ENCODE measurements around the gene ATAT1. TPM values are rescaled to one million over a fixed set of nuclear protein-coding genes. Genes with fewer than 3 reads are reported as not detected.
"Not testable (repeated sequence)": the region's sequence is repeated elsewhere in the genome, so short reads cannot be mapped to it uniquely, and the experiment has no call there.

ATAT1 gene
- total RNA-seq, 1 experiment from 2014 or later: 29.4 TPM

DNA sequence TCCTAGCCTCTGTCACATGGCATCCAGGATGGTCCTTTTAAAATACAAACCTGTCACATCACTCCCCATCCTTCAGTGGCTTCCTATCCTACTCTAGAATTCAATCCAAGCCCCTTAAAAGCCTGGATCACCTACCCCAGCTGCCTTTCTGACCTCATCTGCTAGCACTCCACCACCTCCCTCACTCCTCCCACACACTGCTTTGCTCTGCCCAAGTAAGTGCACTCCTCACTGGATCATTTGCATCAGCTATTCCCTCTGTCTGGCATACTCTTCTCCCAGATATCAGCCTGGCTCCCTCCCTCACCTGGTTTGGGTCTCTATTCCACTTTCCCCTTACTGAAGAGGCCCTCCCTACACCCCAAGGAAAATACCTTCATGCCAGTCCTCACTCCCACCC lies 30.8 kb downstream of the ATAT1 start:
- Histone ChIP-seq H3K4me2 (no peak overlapping the region), H3K27me3 (ENCODE audit: insufficient read depth, low read depth) (no peaks in the 10 kb centered on the region), H3K9me3 (ENCODE audit: insufficient read depth, low read depth) (no peaks in the 10 kb centered on the region), H3F3A (ENCODE audit: insufficient read depth, low read depth) (peaks cover 8% of the 10 kb centered on the region; the same call in 1 of the 2 replicates), H3K9me2 (ENCODE audit: insufficient read depth) (no peaks in the 10 kb centered on the region), H2AFZ (no peak overlapping the region), H3K27ac (no peak overlapping the region), H3K79me2 (ENCODE audit: low read depth) (no peaks in the 10 kb centered on the region), H3K4me3 (no peak overlapping the region), H4K20me1 (ENCODE audit: insufficient read depth) (no peaks in the 10 kb centered on the region), H3K36me3 (ENCODE audit: low read depth) (peaks cover 16% of the 10 kb centered on the region), H3K4me1 (replicated peaks; ENCODE audit: insufficient read depth) (no peaks in the 10 kb centered on the region)
- TF ChIP-seq, protein P1, sequence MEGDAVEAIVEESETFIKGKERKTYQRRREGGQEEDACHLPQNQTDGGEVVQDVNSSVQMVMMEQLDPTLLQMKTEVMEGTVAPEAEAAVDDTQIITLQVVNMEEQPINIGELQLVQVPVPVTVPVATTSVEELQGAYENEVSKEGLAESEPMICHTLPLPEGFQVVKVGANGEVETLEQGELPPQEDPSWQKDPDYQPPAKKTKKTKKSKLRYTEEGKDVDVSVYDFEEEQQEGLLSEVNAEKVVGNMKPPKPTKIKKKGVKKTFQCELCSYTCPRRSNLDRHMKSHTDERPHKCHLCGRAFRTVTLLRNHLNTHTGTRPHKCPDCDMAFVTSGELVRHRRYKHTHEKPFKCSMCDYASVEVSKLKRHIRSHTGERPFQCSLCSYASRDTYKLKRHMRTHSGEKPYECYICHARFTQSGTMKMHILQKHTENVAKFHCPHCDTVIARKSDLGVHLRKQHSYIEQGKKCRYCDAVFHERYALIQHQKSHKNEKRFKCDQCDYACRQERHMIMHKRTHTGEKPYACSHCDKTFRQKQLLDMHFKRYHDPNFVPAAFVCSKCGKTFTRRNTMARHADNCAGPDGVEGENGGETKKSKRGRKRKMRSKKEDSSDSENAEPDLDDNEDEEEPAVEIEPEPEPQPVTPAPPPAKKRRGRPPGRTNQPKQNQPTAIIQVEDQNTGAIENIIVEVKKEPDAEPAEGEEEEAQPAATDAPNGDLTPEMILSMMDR (conservative IDR thresholded peaks at IDR 0.05): no peak
- no peak for TF ChIP-seq EZH2 (IDR thresholded peaks at IDR 0.05; ENCODE audit: low read depth)
- intact Hi-C loops (cut with micrococcal nuclease; ENCODE audit: unreplicated experiment): no loop called here
- ChIA-PET POLR2A (ENCODE audit: unreplicated experiment) (no interaction called here), CTCF (no interaction called here)
- BruUV-seq (replicated peaks): no TSS peak
- DNase-seq: no peak

DNA sequence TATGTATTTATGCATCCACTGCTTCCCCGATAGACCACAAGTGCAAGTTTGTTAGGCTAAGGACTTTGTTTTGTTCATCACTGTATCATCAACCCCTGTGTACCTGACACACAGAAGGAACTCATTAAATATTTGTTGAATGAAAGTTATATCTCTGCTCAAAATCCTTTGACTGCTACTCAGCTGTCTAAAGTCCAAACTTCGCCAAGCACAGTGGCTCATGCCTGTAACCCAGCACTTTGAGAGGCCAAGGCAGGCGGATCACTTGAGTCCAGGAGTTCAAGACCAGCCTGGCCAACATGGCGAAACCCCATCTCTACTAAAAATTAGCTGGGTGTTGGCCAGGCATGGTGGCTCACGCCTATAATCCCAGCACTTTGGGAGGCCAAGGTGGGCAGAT lies 31.2 kb downstream of the ATAT1 start:
- H3K27ac ChIP-seq; H3K79me2 ChIP-seq (ENCODE audit: low read depth); H3F3A ChIP-seq (ENCODE audit: insufficient read depth, low read depth); POLR2A ChIA-PET (ENCODE audit: unreplicated experiment); intact Hi-C loops (cut with micrococcal nuclease; ENCODE audit: unreplicated experiment); H4K20me1 ChIP-seq (ENCODE audit: insufficient read depth); BruUV-seq (replicated peaks); CTCF ChIA-PET; H2AFZ ChIP-seq; H3K4me3 ChIP-seq; H3K9me2 ChIP-seq (ENCODE audit: insufficient read depth); H3K4me2 ChIP-seq; H3K27me3 ChIP-seq (ENCODE audit: insufficient read depth, low read depth); DNase-seq; H3K9me3 ChIP-seq (ENCODE audit: insufficient read depth, low read depth); H3K4me1 ChIP-seq (replicated peaks; ENCODE audit: insufficient read depth): not testable (repeated sequence)
- H3K36me3 ChIP-seq (ENCODE audit: low read depth): peaks cover 17% of the 10 kb centered on the region

DNA sequence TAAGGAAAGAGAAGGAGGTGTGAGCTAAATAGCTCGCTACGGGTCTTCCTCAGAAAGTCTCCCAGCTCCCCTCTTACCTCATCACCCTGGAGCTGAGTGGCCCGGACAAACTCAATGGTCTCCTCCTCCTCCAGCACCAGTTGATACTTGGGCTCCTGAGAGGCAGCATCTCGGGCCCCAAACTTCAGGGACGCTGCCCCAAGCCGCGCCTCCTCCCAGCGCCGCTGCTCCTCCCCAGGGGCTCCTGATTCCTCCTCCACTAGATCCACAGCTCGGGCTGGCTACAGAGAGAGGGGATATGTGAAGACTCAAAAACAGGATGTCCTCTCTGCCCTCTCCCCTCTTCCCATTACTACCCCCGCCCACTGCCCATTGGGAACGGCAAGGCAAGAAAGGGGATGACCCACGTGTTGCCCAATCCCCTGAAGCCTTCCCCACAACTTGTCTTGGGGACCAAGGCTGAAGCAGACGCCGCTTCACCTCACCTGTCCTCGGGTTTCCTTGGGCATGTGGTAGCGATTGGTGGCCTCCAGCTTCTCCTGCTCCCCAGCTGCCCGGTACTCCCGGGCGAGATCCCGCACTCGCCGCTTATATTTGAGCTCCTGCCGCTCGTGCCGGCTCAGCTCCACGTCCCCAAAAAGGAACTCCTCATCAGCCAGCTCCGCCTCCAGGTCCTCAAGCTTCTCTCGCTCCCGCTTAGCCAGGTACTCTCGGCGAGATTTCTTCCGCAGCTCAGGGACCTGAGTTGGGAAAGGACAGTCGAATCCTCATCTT lies 38.5 kb downstream of the ATAT1 start:
- Histone ChIP-seq H3F3A (ENCODE audit: insufficient read depth, low read depth) (no peaks in the 10 kb centered on the region; the same call in 1 of the 2 replicates), H3K36me3 (ENCODE audit: low read depth) (peaks cover 23% of the 10 kb centered on the region; the same call in 1 of the 2 replicates), H3K4me1 (replicated peaks; ENCODE audit: insufficient read depth) (no peaks in the 10 kb centered on the region), H3K9me3 (ENCODE audit: insufficient read depth, low read depth) (no peaks in the 10 kb centered on the region), H3K4me3 (no peak overlapping the region), H3K79me2 (ENCODE audit: low read depth) (no peaks in the 10 kb centered on the region), H3K27ac (no peak overlapping the region), H3K9me2 (ENCODE audit: insufficient read depth) (no peaks in the 10 kb centered on the region), H2AFZ (no peak overlapping the region), H3K27me3 (ENCODE audit: insufficient read depth, low read depth) (no peaks in the 10 kb centered on the region), H3K4me2 (no peak overlapping the region), H4K20me1 (ENCODE audit: insufficient read depth) (no peaks in the 10 kb centered on the region; the same call in 1 of the 2 replicates)
- ChIA-PET CTCF (no interaction called here), POLR2A (ENCODE audit: unreplicated experiment) (interaction anchor here (0.6 kb wide), 1 partner anchor 35 kb away, joined by 4 read pairs; no protein-coding TSS in a partner anchor)
- no peak for TF ChIP-seq EZH2 (IDR thresholded peaks at IDR 0.05; ENCODE audit: low read depth)
- TF ChIP-seq, protein P1 (conservative IDR thresholded peaks at IDR 0.05): no peak
- intact Hi-C loops (cut with micrococcal nuclease; ENCODE audit: unreplicated experiment): no loop called here
- TSS peak; percentile 9 for BruUV-seq (replicated peaks)
- DNase-seq: no peak

DNA sequence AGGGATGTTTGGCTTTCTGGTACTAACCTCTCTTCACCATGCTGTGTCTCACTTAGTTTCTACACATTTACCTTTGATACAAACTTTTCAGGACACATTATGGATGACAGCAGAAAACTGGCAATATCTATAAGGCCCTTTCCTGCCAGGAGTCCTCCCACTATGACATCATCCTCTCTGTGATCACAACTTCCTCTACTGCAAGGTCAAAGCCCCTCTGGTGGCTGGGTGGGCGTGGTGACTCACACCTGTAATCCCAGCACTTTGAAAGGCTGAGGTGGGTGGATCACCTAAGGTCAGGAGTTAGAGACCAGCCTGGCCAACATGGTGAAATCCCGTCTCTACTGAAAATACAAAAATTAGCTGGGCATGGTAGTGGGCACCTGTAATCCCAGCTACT lies 39.6 kb downstream of the ATAT1 start:
- H3K4me2 ChIP-seq; intact Hi-C loops (cut with micrococcal nuclease; ENCODE audit: unreplicated experiment); H3K4me3 ChIP-seq; H3K9me3 ChIP-seq (ENCODE audit: insufficient read depth, low read depth); H3F3A ChIP-seq (ENCODE audit: insufficient read depth, low read depth); POLR2A ChIA-PET (ENCODE audit: unreplicated experiment); BruUV-seq (replicated peaks); DNase-seq; H2AFZ ChIP-seq; H3K27me3 ChIP-seq (ENCODE audit: insufficient read depth, low read depth); H3K4me1 ChIP-seq (replicated peaks; ENCODE audit: insufficient read depth); H3K27ac ChIP-seq; H3K9me2 ChIP-seq (ENCODE audit: insufficient read depth); H4K20me1 ChIP-seq (ENCODE audit: insufficient read depth); H3K79me2 ChIP-seq (ENCODE audit: low read depth): not testable (repeated sequence)
- H3K36me3 ChIP-seq (ENCODE audit: low read depth): peaks cover 23% of the 10 kb centered on the region; the same call in 1 of the 2 replicates
- CTCF ChIA-PET: interaction anchor here (0.6 kb wide), 1 partner anchor 15 kb away, joined by 4 read pairs; no protein-coding TSS in a partner anchor
